HG02852 (cell line): Measurements from ENCODE around the gene SMARCA5.

ENCODE experiments used
- ATAC-seq: cut with Tn5 transposase; IDR thresholded peaks from one replicate; pipeline ENCODE4 v1.9.1; 2021; ENCODE audit warnings: mild to moderate bottlenecking, moderate library complexity; ENCODE audit not compliant: unreplicated experiment

The SMARCA5 gene

DNA sequence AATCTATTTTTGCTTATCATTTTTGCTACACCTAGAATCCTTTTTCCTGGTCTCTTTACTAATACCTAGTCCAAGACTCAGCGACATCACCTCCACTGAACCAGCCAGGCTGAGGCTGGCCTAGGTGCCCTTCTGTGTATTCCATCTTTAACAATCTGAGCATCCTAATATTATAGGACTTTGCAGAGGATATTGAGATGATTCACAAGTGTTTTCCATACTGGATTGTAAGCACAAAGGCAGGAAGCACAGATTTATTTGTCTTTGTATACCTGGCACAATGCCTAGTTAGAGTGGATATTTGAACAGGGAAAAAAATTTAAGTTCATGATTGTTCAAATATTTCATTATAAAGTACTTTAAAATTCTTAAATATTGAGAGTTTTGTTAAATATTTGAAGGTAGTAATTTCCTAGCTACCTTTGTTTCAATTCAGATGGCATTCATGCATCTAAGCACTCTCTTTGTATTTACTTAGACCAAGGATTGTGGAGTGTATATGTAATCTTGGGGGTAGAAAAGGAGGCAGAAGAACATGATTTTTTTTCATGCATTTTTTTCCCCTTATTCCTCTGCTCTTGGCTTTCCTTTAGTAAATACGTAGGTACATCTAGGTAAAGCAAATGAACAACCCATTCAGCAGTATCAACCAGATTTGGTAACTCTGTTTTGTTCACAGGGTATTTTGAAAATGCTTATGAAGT lies 18.4 kb downstream of the SMARCA5 start:
- no peak for ATAC-seq

DNA sequence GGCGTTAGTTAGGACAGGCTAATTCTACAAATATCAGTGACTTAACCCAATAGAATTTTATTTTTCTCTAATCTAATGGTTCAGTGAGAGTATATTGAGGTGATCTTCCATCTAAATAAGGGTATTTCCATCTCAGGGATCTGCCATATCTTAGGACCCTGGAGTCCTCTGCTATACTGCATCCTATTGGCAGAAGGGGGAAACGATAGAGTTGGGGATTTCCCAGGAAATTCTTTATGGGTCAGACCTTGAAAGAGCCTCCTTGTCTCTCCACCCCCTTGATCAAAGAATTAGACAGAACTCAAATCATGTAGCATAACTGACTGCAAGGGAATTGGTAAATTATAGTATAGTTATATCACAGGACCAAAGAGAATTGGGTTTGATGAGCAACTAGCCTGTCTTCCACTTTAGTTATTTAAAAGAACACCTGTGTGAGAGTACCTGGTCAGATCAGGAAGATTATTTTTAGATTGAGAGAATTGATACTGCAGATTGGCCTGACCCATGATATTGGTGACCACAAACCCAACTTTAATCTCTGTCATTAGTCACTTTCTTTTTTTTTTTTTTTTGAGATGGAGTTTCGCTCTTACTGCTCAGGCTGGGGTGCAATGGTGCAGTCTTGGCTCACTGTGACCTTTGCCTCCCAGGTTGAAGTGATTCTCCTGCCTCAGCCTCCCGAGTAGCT lies 25.6 kb downstream of the SMARCA5 start:
- ATAC-seq: peak; percentile 43

DNA sequence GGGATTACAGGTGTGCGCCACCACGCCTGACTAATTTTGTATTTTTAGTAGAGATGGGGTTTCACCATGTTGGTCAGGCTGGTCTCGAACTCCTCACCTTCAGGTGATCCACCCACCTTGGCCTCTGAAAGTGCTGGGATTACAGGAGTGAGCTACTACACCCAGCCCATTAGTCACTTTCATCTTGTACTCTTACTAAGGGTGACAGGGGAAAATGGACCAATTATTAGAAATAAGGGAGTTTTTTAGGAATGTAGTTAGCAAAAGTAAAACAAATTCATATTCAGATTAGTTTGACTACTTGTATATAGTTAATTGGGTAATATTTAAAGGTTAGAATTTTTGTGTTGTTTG lies 26.1 kb downstream of the SMARCA5 start:
- ATAC-seq: no peak

DNA sequence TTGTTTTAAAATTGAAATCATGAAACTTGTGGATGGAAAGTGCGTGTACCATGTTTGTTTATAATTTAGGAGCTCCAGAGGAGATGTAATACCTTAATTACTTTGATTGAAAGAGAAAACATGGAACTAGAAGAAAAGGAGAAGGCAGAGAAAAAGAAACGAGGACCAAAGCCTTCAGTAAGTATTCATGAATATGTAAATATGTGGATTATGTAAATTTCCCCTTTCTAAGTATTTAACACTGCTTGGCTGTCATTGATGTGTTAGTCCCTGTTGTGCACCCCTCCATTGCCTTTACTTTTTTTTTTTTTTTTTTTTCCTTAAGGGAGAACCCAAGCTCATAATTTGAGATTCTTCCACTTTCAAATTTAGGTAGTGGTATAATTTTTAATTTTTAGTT lies 36.4 kb downstream of the SMARCA5 start:
- no peak for ATAC-seq

DNA sequence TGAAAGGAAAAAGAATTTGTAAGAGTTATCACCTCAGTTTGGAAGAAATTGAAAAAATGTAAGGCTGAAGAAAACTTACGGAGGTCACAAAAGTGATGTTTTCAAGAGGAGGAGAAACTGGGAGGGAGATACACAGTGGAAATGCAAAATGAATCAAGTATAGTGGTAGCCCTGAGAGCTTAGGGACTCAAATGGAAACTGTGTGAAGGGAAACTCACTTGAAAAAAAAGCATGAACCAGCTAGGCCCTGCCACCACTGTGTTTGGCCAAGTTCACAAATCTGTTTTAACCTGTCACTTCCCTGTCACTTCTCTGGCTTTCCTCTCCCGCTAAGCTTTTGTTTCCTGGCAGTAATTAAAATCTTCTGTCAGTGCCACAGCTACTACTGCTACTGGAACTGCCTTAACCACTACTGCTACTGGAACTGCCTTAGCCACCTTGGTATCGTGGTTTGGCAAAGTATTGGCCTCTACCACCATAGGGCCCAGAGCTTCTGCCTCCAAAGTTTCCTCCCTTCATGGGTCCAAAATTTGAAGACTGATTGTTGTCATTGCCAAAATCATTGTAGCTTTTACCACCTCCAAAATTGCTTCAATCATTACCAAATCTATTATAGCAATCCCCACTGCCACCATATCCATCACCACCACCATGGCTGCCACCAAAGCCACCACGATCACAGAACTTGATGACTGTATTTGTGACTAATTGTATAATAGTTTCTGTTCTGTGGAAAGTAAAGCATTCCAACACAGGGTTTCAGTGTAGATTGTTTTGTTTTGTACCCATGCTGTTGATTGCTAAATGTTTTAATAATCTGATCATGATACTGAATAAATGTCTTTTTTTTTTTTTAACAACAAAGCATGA lies 41.5 kb downstream of the SMARCA5 start:
- peak; percentile 63 for ATAC-seq

DNA sequence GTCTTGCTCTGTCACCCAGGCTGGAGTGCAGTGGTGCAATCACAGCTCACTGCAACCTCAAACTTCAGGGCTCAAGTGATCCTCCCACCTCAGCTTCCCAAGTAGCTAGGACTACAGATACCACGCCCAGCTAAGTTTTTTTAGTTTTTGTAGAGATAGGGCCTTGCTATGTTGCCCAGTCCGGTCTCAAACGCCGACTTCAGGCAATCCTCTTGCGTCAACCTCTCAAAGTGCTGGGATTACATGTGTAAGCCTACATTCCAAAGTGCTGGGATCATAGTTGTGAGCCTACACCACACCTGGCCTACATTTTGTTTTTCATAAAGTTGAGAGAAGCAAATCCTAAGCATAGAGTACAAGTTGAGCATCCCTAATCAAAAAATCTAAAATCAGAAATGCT lies 42.2 kb downstream of the SMARCA5 start:
- no peak for ATAC-seq

DNA sequence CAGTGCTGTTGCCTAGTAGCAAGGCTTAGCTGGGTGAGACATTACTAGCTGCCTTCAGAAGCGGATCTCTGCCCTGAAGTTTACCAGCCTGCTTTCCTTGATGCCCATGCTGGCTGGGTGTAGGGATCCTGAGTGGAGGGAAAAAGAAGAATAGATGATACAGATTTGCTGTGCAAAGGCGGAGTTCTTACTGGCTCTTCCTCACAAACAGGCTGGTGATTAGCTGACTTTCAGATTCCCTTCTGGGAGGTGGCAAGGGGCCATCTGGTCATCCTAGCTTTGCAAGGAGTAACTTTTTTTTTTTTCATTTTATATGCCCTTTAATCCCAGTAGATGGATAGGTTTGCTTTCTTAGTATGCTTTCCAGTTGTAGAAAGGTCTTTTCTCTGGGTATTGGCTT lies 44.8 kb downstream of the SMARCA5 start:
- no peak for ATAC-seq

DNA sequence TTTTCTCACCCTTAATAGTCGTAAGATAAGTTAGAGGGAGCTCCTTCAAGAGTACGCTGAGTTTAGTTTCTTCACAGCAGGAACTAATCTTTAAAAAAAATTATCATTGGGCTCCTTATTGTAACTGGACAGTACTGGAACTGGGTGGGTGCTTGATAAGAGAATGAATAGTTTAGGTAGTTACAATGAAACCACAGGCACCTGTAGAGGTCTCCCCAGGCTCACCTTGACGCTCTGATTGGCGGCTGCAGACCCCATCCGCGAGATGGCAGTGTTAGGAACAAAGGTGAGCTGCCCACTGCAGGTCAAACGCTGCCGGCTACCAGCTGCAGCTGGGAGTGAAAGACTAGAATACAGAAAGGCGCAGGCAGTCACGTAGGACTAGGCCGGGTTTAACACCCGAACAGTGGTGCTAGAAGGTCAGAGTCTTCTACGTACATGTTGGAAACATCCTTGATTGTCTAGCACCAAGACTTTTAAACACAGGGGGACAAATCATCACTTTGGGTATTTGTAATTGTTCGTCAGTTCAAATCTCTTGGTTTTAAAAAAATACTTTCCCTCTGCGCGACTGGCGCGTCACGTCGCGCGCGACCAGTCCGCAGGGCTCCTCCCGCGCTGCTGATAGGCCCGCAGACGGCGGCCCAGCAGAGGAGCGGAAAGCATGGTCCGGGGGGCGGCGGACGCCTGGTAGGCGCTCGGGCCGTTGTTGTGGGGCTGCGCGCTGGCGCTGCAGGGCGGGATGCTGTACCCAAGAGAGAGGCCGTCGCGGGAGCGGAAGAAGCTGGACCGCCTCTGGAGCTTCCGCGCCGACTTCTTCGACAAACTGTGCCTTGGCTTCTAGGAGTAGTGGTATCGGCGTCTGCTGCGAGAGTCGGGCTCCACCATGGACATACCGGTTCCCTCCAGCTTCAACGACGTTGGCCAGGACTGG lies 45.6 kb downstream of the SMARCA5 start:
- ATAC-seq: peak; percentile 82

DNA sequence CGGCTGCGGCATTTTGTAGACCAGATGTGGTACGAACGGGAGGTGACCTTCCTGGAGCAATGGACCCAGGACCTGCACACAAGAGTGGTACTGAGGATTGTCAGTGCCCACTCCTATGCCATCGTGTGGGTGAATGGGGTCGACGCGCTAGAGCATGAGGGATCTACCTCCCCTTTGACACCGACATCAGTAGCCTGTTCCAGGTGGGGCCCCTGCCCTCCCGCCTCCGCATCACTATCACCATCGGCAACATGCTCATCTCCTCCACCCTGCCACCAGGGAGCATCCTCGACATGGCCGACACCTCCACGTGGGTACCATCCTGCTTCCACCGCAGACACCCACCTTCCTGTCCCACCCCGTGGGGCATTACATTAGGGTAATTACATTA lies 46.2 kb downstream of the SMARCA5 start:
- ATAC-seq: no peak

DNA sequence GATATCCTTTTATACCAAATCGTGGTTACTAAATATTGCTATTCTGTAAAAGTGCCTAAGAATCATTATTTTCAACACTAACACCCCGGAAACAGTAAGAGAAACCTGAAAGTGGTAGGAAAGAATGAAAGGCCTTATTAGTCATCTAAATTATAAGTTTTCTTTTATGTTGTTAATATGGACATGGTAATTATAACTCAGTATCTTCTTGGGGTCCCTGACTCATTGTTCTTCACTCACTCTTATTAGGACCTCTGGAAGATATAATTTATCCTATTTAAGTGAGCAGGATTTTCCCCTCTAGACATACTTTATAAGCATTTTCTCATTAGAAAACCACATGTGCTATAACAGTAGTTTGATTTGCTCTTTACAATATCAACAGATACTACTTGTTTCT lies 51.0 kb downstream of the SMARCA5 start:
- ATAC-seq: no peak

DNA sequence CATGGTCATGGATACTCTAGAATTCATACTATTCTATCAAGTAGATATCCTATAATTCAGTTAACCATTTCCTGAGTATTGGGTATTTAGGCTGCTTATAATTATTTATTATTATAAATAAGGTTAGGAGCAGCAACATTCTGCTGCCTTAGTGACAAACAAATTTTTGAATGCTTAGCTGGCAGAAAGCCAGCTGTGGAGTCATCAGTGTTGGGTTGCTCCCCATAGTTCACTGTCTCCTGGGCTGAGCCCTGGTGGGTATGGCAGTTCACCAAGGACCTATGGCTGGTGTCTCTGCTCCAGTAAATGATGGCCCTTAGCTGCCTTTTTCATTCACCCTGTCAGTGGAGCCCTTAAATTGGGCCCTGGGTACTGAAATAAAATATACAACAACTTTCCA lies 61.8 kb downstream of the SMARCA5 start:
- no peak for ATAC-seq

DNA sequence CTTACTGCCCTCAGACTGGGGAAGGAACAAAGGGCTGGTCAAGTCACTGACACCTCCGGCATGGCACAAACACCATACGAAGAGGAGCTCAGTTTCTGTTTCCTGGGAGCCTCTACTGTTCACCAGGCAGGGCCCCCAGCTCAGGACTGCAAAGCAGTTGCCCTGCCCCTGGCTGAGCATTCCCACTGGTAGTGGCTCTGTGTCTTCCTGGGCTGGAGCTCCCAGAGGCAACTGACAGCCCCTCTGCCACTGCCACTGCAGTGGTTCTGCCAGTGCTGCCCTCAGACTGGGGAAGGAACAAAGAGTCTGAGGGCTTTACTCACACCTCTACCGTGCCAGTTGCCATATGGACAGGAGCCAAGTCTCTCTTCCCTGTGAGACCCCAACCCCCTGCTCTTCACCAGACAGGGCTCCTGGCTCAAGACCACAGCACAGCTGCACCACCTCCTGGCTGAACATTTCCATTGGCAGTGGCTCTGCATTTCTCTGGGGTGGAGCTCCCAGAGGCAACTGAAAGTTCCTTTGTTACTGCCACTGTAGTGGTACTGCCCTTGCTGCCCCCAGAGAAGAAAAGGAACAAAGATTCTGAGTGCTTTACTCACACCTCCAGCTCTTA lies 67.9 kb downstream of the SMARCA5 start:
- no peak for ATAC-seq

DNA sequence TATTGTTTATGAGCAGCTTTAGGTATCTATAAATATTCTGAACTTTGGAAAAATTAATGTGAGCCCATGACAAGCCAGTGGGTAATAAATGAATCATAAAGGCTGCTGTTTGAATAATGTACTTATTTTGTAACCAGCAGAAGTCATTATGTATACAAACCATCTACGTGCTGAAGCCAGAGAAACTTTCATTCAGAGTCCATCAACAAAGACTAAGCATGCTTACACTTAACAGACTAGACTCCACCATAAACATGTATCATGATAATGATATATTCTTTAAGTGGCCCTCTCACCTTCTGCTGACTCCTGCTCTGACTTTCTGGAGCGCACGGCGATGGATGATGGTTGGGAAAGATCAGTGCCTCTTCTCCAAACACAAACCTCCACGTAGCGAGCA lies 72.0 kb downstream of the SMARCA5 start:
- ATAC-seq: no peak

DNA sequence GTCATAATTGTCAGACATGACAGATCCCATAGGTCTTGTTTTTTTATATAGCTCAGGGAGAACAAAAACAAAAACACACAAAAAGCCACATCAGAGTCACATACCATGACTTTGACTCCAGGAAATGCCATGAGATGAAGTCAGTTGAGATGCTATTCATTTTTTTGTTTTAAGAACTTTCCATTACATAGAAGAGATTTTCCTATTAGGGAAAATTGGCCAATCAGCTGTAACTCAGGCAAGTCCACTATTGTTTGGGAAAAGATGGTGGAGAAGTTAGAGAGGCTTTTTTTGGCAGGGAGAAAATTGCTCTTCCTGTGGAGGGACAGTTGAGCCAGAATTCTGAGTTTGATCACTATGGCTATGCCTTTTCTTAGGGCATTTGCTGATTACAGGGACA lies 72.6 kb downstream of the SMARCA5 start:
- ATAC-seq: no peak

DNA sequence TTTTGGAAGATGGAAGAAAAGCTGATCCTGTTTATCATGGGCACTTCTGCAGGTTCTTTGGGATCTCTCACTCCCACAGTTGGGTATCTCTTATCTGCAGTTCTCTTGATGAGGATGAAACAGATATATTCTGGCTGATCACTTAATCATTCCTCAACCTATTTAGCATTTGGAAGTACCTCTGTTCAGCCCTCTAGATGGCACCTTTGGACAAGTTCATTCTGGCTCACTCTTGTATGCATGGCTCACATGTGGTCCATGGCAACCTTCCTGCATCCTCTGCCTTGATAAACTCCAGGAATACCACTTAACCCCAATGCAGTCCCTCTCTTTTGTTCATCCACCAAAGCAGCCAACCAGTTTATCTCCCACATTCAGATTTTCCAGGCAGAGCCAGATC lies 74.2 kb downstream of the SMARCA5 start:
- ATAC-seq: no peak

DNA sequence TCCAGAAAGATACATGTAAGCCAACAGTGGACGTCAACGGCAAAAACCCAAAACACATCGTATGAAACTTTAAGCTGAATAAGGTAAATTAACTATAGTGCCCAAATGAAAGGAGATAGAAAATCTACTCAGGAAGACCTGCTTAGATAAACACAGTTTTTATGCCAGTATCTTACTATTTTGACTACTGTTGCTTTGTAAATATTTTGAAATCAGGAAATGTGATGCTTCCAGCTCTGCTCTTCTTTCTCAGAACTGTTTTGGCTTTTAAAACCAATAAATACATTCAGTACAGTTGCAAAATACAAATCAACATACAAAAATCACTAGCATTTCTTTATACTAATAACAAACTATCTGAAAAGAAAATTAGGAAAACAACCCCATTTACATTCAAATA lies 83.8 kb downstream of the SMARCA5 start:
- no peak for ATAC-seq

DNA sequence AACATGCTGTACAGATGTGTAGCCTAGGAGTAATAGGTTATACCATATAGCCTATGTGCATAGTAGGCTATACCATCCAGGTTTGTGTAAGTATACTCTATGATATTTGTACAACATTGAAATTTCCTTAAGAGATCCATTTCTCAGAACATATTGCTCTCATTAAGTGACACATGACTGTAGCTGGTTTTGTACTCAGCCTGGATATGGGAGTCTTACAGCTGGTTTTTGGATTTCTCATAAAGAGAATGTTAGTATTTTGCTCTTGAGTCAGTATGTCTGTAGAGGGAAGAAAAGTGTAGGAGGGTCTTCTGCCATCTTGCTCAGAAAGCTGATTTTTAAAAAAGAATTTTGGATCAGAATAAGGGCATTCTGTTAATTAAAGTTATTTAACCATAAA lies 85.3 kb downstream of the SMARCA5 start:
- ATAC-seq: no peak

DNA sequence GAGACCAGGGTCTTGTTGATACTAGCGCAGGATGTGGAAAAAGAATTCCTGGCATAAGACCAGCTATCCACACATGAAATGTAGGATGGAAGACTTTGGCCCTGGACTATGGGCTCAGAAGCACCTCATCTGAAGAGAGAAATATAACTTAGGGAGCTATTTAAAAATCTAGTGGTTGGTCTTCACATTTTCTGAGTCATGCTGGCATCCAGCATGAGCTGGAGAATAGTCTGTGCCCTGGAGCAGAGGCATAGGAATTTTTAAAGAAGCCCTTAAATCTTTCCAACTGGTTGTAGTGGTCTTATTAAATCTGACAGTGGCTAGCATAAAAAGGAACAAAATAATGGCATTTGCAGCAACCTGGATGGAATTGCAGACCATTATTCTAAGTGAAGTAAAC lies 86.3 kb downstream of the SMARCA5 start:
- no peak for ATAC-seq

DNA sequence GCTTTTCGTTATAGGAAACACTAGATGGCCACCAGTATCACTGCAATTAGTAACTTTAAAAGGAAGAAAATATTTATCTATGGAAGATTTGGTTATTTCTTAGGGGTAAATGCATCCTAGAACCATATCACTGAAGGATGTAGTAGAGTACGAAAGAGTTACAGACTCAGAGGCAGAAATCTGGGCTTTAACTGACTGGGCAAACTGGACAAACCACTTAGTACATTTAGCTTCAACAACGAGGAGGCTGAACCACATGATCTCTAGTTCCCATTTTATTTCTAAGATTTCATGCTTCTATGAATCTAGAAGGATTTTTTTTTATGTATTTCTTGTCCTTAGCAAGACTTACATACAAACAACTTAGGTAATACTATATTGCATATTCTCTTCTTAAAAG lies 93.0 kb downstream of the SMARCA5 start:
- ATAC-seq: no peak
